HTERT RPE-1 (cell line): ENCODE measurements around the gene SAAL1.

ENCODE experiments used
- in situ Hi-C: fragments of 300-500 bp; cut with MboI; formaldehyde crosslinking; loops from 4 replicates; pipeline ENCODE4 v1.14.3; 2020; ENCODE audit warnings: low sequenced_read_pairs

Gene SAAL1

GRCh38 chr11:18088966-18089365, 16.9 kb downstream of the SAAL1 start:
- in situ Hi-C loops, result no loop called here

GRCh38 chr11:18088366-18088765, 17.5 kb downstream of the SAAL1 start:
- in situ Hi-C loops, result no loop called here

GRCh38 chr11:18081551-18081950, 24.3 kb downstream of the SAAL1 start:
- in situ Hi-C loops, result no loop called here

GRCh38 chr11:18080451-18080850, 25.4 kb downstream of the SAAL1 start:
- in situ Hi-C loops, result no loop called here

- in situ Hi-C loops, result no loop called here
Observed at GRCh38 chr11:18078909-18079308, 27.0 kb downstream of the SAAL1 start.

GRCh38 chr11:18075444-18075843, 30.4 kb downstream of the SAAL1 start:
- in situ Hi-C loops, result no loop called here

GRCh38 chr11:18071098-18071705, 34.7 kb downstream of the SAAL1 start:
- in situ Hi-C loops, result no loop called here

GRCh38 chr11:18067372-18067771, 38.5 kb downstream of the SAAL1 start:
- in situ Hi-C loops, result no loop called here

- in situ Hi-C loops, result no loop called here
Observed at GRCh38 chr11:18066626-18067025, 39.3 kb downstream of the SAAL1 start.

GRCh38 chr11:18065572-18065971, 40.3 kb downstream of the SAAL1 start:
- in situ Hi-C loops, result no loop called here

- in situ Hi-C loops, result no loop called here
Observed at GRCh38 chr11:18064450-18065054, 41.3 kb downstream of the SAAL1 start.

- in situ Hi-C loops, result no loop called here
Observed at GRCh38 chr11:18063862-18064434, 41.9 kb downstream of the SAAL1 start.

- in situ Hi-C loops, result no loop called here
Observed at GRCh38 chr11:18063125-18063524, 42.8 kb downstream of the SAAL1 start.

GRCh38 chr11:18061351-18061750, 44.5 kb downstream of the SAAL1 start:
- in situ Hi-C loops, result no loop called here

- in situ Hi-C loops, result no loop called here
Observed at GRCh38 chr11:18056561-18057181, 49.2 kb downstream of the SAAL1 start.

- in situ Hi-C loops, result no loop called here
Observed at GRCh38 chr11:18054511-18055103, 51.3 kb downstream of the SAAL1 start.

GRCh38 chr11:18050848-18051247, 55.0 kb downstream of the SAAL1 start:
- in situ Hi-C loops, result no loop called here

GRCh38 chr11:18046116-18046777, 59.6 kb downstream of the SAAL1 start, which contains the start of gene TPH1:
TSS of gene TPH1 (minus strand) at chr11:18046269. CDS start at chr11:18040762, 5,507 bp downstream.
- in situ Hi-C loops, result no loop called here

- in situ Hi-C loops, result no loop called here
Observed at GRCh38 chr11:18036456-18036855, 69.4 kb downstream of the SAAL1 start.
